COLO829 (cell line): ENCODE measurements around the gene RNF224.
"Not testable (repeated sequence)": the region's sequence is repeated elsewhere in the genome, so short reads cannot be mapped to it uniquely, and the experiment has no call there.

Experiments used
- DNase-seq: peaks from one replicate; pipeline ENCODE4 v3.0.0; 2012; ENCODE audit warnings: low spot score

The RNF224 gene

DNA sequence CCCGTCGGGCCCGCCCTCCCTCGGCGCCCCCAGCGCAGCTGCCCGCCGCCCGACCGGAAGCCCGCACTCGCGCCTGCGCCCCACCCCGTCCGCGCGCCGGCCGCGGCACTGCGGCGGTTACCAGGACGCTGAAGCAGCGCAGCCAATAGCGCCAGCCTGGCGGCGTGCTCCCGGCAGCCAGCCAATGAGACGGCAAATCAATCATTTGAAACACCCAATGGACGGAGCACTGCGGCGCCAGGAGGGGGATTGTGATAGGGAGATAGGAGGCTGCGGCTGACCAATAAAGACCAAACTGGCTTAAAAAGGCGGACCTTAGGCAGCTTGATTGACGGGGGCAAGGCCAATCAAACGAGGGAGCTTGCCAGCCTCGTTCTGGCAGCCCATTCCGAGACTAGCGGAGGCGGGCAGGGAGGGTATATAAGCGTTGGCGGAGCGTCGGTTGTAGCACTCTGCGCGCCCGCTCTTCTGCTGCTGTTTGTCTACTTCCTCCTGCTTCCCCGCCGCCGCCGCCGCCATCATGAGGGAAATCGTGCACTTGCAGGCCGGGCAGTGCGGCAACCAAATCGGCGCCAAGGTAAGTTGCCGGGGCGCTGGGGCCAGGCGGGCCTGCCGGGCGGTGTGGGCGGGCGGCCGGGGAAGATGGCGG is 13.7 kb downstream of the RNF224 start, which contains the start of gene TUBB4B:
TSS of gene TUBB4B (plus strand) at position 447 of the 649 bp plus-strand sequence. CDS start at position 521, 74 bp downstream.
- peak; percentile 100 for DNase-seq

DNA sequence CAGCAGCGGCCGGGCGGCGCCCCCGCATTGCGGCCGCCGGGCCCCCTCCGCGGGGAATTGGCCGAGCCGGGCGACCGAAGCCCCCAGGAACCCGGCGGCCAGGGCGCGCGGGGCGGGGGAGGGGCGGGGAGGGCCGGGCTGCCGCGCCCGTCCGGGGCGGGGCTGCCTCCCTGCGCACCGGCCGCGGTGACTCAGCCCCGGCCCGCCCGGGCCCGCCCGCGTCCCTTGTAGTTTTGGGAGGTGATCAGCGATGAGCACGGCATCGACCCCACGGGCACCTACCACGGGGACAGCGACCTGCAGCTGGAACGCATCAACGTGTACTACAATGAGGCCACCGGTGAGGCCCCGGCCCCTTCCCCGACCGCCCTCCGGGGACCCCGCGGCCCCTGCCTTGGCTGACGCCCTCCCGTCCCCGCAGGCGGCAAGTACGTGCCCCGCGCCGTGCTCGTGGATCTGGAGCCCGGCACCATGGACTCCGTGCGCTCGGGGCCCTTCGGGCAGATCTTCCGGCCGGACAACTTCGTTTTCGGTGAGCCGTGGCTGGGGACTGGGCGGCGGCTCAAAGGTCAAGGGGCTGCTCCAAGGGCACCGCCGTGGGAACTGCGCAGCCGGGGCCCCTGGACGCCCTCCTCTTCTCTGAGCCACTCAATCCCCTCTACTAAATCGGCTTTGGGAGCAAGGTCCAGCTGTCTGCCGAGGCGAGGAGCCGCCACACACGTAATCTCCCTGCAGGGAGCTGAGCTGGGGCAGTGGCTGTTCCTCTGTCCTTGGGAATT is 14.4 kb downstream of the RNF224 start:
- DNase-seq: no peak

DNA sequence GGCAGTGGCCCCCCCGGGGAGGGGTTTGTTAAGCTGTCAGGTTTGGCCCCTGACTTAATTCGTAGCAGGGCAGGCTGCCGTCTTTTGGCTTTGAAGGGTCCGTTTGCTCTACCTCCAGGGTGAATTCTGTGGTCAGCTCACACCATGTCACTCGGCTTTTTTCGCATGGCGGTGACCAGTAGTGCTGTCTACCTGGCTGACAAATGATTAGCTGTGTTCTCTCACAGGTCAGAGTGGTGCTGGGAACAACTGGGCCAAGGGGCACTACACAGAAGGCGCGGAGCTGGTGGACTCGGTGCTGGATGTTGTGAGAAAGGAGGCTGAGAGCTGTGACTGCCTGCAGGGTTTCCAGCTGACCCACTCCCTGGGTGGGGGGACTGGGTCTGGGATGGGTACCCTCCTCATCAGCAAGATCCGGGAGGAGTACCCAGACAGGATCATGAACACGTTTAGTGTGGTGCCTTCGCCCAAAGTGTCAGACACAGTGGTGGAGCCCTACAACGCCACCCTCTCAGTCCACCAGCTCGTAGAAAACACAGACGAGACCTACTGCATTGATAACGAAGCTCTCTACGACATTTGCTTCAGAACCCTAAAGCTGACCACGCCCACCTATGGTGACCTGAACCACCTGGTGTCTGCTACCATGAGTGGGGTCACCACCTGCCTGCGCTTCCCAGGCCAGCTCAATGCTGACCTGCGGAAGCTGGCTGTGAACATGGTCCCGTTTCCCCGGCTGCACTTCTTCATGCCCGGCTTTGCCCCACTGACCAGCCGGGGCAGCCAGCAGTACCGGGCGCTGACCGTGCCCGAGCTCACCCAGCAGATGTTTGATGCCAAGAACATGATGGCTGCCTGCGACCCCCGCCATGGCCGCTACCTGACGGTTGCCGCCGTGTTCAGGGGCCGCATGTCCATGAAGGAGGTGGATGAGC is 15.2 kb downstream of the RNF224 start:
- DNase-seq: no peak

DNA sequence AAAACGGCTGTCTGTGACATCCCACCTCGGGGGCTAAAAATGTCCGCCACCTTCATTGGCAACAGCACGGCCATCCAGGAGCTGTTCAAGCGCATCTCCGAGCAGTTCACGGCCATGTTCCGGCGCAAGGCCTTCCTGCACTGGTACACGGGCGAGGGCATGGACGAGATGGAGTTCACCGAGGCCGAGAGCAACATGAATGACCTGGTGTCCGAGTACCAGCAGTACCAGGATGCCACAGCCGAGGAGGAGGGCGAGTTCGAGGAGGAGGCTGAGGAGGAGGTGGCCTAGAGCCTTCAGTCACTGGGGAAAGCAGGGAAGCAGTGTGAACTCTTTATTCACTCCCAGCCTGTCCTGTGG is 15.9 kb downstream of the RNF224 start:
- DNase-seq: not testable (repeated sequence)

DNA sequence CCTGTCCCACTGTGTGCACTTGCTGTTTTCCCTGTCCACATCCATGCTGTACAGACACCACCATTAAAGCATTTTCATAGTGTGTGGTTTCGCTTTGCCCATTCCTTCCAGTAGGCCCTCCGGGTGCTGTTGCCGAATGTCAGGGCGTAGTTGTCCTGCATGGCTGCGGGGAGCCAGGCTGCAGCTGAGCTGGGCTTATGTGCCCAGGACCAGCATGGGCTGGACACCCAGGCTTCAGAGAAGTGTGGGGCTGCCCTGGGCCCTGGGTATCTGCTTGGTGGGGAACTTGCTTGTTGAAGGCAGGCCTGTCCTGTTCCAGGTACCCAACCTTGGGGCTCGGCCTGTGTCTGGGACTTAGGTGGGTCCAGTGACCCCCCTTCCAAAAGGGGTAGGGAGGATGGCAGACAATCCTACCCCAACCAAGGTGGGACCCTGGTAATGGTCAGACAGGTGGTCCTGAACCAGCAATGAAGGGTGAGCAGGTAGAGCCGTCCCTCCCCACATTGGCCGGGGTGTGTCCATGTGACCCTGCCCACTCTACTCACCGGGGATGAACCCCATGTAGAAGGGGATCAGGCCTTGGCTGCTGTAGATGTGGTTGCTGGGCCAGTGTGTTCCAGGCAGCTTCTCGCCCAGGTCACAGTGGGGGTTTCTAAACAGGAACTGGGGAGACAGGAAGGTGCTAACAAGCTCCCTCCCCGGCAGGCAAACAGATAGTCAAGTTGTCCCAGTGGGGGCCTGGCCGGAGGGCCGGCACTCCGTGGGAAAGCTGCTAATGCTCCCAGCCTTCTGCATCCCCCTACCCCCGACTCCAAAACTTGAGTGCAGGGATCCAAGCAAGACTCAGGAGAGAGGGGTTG is 16.6 kb downstream of the RNF224 start:
- DNase-seq: no peak

DNA sequence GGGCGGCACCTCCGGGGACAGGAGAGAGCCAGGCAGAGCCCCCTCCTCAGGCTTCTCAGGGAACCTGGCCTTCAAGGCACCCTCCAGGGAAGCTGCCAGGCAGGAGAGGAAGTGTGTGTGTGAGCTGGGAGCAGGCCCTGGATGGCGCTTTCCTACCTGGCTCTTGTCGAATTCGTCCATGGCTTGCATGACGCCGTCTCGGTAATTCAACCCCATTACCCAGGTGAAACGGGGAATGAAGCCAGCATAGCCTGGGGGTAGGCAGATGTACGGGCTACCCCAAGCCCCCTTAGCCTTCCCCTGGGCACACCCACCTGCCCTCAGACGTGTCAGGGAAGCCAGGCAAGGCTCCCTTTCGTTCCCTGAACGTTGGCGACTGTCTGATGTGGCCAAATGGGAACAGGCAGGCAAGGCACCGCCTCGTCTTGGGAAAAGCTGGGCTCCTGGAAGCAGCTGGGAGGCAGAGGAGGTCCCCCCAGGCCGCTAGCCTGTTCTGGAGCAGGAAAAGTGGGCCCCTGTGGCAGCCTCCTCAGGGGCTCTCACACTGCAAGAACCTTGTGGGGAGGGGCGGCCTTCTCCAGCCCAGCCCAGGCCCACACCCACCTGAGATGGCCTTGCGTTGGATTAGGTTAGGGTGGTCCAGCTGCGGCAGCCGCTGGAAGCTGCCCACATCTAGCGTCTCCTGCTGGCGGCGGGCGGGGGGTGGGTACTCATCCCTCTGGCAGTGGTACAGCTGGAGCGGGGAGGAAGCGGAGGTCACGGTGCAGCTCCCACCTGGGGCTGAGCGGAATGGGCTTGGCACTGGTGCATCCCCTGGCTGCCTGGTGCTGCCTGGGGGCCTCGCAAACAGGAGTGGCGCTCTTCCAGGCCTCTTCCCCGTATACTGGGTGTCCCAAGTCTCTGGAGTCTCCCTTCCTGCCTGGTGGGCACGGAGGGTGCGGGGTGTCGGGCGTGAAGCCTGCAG is 17.5 kb downstream of the RNF224 start:
- DNase-seq: no peak

DNA sequence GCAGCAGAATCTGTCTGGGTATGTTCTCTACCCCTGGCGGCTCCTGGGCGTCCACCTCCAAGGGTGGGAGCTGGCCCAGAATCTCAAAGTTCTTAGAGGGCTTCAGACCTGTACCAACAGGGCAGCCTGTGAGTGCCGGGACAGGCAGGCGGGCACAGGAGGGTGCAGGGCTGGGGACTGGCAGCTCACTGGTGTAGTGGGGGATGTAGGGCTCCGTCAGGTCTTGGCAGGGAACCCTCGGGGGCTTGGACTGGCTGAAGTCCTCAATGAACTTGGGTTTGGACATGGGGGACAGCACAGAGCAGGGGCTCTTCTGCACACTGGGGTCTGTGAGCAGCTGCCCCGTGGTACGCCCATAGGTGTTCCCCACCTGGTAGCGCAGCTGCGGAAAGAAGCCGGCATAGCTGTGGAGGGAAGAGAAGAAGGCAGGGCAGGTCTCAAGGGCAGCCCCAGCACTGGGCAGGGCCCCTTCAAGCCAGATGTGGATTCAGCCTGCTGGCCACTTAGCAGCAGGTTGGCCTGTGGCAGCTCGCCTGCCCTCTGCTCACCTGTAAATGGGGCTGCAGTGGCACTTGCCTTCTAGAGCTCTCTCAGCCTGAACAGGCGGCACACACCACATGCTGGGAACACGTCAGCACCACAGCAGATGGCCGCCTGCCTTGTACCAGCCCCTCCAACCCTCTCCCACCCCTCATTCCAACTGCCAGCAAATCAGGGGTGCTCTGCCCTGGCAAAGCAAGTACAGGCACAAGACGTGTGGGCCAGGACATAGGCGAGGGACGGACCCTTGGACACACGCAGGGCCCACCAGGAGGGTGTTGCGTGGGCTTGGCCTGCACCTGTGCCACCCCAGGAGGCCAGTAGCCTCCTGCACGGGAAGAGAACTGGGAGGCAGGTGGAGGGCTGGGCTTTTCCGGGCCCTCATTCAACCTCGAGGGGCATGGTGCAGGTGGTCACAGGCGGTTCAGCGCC is 18.4 kb downstream of the RNF224 start:
- no peak for DNase-seq

DNA sequence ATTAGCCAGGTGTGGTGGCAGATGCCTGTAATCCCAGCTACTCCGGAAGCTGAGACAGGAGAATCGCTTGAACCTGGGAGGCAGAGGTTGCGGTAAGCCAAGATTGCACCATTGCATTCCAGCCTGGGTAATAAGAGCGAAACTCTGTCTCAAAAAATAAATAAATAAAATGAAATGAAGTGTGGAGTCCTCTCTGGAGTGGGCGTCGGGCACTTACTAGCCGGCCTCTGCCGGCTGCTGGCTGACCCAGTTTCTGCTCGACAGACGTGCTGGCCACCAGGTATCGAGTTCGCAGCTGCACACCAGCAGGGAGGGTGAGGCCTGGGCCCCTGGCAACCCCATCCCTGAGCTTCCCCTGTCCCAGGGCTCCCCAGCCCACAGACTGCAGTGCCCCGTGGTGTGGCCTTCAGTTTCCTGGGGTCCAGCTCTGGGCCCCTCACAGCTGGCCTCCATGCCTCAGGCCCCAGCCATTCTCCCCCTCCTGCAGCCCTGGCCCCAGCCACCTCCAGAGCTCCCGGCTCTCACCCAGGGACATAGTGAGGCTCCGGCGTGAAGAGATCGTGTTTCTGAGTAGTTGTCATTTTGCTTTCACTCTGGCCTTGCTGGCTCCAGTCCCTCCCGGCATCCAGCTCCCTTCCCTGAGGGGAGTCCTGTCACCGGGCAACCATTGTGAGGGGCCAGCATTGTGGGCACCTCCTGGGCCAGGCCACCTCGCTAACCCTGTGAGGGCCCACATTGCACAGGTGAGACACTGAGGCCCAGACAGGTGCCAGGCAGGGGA is 20.0 kb downstream of the RNF224 start:
- DNase-seq: no peak

DNA sequence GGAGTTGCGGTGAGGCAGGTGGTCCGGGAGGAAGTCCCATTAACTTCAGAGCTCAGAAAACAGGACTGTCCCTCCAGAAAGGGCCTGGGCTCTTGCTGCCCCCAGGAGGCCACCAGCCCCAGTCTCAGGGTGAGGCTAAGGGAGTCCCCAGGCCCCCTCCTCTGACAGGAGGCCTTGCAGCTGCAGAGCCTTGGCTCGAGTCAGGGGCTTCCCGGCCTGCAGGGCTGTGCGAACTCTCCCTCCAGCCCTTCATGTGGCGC is 20.5 kb downstream of the RNF224 start:
- no peak for DNase-seq

DNA sequence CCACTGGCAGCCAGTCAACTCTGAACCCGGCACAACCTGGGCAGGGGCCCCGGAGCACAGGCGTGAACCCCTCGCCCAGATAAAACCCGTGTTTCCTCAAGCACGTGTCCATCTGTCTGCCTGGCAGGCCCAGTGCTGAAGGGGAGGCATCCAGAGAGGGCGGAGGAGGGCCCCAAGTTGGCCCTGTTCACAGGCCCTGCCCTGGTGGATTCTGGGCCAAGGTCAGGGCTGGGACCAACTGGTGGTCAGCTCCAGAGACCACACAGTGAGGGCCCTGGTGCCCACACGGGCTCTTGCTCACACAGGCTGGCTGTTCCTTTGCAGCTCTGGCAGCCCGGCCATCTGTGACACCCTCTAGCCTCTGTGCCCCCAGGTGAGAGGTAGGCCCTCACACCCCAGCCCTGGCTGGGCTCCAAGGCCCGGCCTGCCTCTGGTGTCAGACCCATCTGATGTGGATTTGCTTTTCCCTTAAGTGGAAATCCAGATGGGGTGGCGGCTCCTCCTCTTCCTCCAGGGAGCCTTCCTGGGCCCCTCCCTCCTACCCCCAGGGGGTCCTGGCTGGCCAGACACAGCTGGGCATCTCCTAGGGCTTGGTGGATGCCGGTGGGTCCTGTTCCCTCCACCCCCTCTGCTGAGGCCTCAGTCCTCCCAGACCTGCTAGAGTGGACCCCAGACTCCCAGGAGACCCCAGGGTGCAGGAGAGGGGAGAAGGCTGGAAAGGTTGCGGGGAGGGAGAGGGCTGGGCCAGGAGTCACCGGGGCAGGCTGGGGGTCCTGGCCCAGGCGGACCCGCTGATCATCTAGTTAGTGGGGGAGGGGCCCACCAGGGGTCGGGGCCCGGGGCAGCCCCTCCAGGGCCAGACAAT is 23.3 kb downstream of the RNF224 start:
- DNase-seq: no peak

DNA sequence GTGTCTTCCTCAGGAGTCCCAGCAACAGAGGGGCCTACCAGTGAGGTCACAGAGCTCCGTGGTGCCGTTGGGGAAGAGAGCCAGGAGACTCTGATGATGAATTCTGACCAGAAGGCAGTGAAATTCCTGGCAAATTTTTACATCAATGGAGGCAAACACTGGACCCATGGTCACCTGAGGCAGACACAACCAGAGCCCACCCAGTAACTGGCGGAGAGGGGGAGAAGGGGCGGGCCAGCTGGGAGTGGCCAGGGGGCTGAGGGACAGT is 23.8 kb downstream of the RNF224 start, which contains the start of gene STPG3:
TSS of gene STPG3 (plus strand) at position 93 of the 268 bp plus-strand sequence. CDS start at position 94, 1 bp downstream.
- no peak for DNase-seq

DNA sequence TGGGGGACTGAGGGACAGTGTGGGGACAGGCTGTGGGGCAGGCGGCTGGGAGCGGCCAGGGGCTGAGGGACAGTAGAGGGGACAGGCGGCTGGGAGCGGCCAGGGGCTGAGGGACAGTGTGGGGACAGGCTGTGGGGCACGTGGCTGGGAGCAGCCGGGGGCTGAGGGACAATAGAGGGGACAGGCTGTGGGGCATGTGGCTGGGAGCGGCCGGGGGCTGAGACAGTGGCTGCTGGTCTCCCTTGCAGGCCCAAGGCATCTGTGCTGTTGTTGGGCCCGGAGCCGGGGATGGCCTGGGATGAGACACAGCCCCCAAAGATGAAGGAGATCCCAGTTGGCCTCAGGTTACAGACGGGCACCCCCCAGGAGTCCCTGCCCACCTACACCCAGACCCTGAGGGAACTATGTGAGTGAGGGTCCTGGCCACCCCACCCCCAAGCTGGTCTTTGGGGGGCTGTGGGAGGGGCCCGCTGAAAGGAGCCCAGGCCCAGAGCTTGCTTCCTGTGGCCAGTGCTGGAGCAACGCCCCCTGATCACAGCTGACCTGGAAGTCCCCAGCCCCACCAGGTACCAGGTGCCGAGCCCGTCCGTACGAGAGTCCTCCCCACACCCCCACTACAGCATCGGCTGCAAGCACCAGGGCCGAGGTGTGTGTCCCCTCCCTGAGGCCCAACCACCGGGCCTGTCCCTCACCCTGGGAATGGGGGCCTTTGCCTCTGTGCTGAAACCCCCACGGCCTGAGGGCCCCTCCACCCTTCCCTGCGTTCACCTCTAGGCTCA is 24.4 kb downstream of the RNF224 start:
- DNase-seq: no peak

DNA sequence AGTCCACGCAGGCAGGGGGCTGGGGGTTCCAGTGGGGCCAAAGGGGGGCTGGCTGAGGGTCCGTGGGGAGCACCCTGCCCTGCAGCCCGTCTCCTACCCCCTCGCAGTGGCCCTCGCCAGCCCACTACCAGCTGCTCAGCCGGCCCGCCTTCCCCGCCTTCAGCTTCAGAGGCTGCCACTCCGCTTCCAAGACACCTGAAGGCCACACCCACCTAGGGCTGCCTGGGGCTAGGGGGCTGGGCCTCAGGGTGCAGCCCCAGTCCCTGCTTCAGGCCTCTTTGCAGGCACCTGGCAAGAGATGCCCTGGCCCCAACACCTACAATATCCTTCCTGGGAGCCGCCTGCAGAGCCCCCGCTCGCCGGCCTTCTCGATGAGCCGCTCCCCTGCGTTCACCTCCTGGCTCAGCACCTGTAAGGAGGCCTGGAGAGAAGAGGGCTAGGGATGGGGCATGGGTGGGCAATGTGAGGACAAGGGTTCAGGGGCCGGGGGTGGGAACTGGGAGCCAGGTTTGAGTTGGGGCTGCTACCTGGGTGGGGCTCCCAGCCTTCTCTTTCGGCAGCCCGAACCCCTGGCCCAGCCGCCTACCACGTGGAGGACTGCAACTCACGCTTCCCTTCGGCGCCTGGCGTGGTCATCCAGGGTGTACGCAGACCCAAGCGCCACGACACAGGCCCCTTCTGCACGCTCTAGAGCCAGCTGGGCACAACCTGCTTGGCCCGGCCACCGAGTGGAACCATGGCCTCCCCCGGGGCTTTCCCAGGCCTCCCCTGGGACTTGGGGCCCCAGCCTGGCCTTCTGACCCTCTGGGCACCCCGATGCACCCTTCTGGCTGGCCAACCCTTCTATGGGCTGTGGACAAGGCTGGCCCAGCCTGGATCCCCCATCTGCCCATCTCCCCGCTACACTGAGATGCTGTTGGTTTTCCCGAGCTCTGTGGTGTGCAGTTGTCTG is 25.5 kb downstream of the RNF224 start:
- no peak for DNase-seq

DNA sequence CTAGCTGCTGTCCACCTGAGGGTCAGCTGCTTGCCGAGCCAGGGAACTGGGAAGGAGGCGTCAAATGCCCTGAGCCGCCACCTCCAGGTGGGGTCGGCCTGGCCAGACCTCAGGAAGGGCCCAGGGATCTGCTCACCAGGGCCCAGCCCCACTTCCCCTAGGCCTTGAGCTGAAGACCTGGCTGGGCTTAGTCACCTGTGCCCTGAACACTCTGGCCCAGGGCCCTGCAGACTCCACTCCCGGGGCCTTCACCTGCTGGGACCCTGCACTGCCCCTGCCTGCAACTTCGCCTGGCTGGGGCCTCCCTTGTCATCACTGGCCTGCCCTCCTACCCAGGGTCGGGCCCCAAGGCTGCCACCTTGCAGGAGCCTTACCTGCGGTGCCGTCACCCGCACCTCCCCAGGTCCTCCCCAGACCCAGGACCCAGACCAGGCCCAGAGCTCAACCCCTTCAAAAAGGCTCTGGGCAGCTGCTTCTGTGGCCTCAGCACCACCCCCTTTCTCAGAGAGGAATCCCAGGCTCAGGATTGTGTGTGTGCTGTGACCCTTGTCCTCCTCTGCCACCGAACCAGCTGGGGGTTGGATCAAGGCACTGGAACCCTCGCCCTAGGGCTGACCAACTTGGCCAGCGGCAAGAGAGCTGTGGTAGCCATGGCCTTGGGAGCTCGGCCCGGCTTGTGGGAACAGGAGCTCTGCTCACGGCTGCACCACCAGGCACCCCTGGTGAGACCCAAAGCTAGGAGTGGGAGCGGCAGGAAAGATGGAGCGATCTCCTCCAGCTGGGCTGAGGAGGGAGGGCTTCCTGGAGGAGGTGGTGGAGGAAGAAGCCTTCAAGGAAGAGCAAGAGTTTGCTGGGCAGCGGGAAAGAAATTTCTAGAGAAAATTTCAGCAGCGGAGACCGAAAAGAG is 26.7 kb downstream of the RNF224 start:
- no peak for DNase-seq
